Activated CD8-positive, alpha-beta memory T cell treated with anti-CD3 and anti-CD28 coated beads, Interleukin-2, amount 10 ng/mL, durations not matched to agents 7 days and 5 days (primary cell): ENCODE data around the gene SLX9. TPM values are rescaled to one million over a fixed set of nuclear protein-coding genes. Genes with fewer than 3 reads are reported as not detected.
"Not testable (repeated sequence)": the region's sequence is repeated elsewhere in the genome, so short reads cannot be mapped to it uniquely, and the experiment has no call there.

ENCODE experiments used
- ATAC-seq: fragments of 150-1000 bp; cut with Tn5 transposase; one replicate; pipeline ENCODE4 v1.10.0; 2021; ENCODE audit warnings: moderate library complexity
- CTCF ChIA-PET: fragments of 350-600 bp; sonication (Branson Sonifier 250); formaldehyde crosslinking; loops from one replicate; lab custom pipeline; 2021; ENCODE audit warnings: antibody characterized with exemption; lab: Charles Lee
- DNase-seq: peaks from one replicate; pipeline ENCODE4 v3.0.0-alpha.2; 2020
- H3K27ac Mint-ChIP-seq: one replicate; pipeline ENCODE4 v1.8.0; 2021; ENCODE audit warnings: mild to moderate bottlenecking, mixed read lengths
- H3K27me3 Mint-ChIP-seq: one replicate; pipeline ENCODE4 v1.8.0; 2021; ENCODE audit warnings: mixed read lengths
- H3K36me3 Mint-ChIP-seq: one replicate; pipeline ENCODE4 v1.8.0; 2021; ENCODE audit warnings: mild to moderate bottlenecking, mixed read lengths
- H3K4me1 Mint-ChIP-seq: one replicate; pipeline ENCODE4 v1.8.0; 2021; ENCODE audit warnings: mixed read lengths
- H3K4me3 Mint-ChIP-seq: one replicate; pipeline ENCODE4 v1.8.0; 2021; ENCODE audit warnings: mild to moderate bottlenecking, moderate library complexity, mixed read lengths
- H3K9me3 Mint-ChIP-seq: one replicate; pipeline ENCODE4 v1.8.0; 2022; ENCODE audit warnings: low read depth, mixed read lengths
- total RNA-seq, 2 experiments: library from RNA; stranded (reverse); gene quantifications; one replicate each; pipeline ENCODE4 v1.2.3, GENCODE V29; 2021

Gene SLX9
- total RNA-seq, 2 experiments from 2014 or later: 56.8 to 62.9 TPM

DNA sequence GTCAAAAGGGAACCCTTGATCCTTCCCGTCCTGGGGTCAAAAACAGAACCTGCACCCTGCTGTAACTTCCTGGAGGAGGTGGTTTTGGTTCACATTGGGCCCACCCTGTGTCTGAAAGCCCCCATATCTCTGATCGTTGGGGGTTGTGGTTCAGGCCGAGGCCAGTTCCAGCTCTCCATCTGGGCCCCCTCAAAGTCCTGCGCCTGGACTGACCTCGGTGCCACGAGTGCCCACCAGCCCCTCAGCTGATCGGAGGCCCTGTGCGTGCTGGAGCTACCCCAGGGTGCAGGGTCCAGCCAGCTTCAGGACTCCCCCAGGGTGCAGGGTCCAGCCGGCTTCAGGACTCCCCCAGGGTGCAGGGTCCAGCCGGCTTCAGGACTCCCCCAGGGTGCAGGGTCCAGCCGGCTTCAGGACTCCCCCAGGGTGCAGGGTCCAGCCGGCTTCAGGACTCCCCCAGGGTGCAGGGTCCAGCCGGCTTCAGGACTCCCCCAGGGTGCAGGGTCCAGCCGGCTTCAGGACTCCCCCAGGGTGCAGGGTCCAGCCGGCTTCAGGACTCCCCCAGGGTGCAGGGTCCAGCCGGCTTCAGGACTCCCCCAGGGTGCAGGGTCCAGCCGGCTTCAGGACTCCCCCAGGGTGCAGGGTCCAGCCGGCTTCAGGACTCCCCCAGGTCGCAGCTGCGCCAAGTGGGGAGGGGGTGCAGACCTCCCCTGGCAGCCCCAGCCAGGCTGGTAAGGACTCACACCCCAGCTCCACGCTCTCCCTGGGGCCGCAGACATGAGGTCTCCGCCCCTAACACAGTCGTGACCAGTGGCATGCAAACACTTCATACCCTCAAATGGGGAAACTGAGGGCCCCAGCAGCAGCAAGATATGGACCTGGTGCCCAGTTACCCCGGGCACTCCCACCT, 27.1 kb upstream of the SLX9 start:
- DNase-seq, H3K27me3 Mint-ChIP-seq, H3K9me3 Mint-ChIP-seq, ATAC-seq: not testable (repeated sequence)
- Mint-ChIP-seq H3K4me3 (peak overlapping the region; percentile 67), H3K36me3 (peaks cover 34% of the 10 kb centered on the region), H3K27ac (peak overlapping the region; percentile 88), H3K4me1 (peaks cover 66% of the 10 kb centered on the region)
- CTCF ChIA-PET: interaction anchor here (1.1 to 11.1 kb wide), 4 partner anchors 17 to 112 kb away, joined by 3 to 185 read pairs (median 38); partner anchors contain the start of gene UBE2G2

DNA sequence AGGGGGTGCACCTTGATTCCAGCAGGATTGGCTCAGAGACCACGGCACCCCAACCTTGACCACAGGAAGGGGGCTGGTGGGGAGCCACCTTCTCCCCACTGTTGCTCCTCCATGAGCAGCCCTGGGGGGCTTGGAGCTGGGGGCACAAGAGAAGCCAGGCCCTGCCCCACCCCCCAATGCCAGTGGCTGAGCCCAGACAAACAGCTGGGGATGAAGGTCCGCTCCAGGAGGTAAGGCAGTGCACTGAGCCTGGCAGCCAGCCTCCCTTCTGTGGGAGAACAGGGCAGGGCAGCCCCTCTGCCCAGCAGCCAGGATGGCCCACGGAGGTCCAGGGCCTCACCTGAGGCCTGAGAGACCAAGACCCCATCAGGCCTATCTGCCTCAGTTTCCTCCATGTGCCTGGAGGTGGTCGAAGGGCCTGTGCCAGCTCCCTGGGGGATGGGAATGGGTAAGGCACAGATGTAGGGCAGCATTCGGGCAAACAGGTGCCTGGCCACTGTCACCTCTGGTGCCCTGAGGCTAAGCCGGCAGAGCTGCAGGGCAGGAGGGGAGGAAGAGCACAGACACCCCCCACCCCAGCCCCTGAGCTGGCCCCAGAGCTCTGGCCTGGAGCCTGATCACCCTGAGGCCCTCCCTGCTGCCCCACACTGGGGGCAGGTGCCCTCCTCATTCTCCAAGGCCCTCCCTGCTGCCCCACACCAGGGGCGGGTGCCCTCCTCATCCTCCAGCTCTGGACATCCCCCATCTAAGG, 26.2 kb upstream of the SLX9 start:
- no peaks in the 10 kb centered on the region for H3K27me3 Mint-ChIP-seq
- H3K27ac Mint-ChIP-seq: peak overlapping the region; percentile 88
- no peak for DNase-seq
- H3K4me3 Mint-ChIP-seq: peak overlapping the region; percentile 67
- CTCF ChIA-PET: interaction anchor here (1.3 to 11.1 kb wide), 5 partner anchors 16 to 113 kb away, joined by 3 to 185 read pairs (median 5); partner anchors contain the start of genes SLX9 and UBE2G2
- peak; percentile 26 for ATAC-seq
- no peaks in the 10 kb centered on the region for H3K9me3 Mint-ChIP-seq
- H3K36me3 Mint-ChIP-seq: peaks cover 36% of the 10 kb centered on the region
- peaks cover 73% of the 10 kb centered on the region for H3K4me1 Mint-ChIP-seq

DNA sequence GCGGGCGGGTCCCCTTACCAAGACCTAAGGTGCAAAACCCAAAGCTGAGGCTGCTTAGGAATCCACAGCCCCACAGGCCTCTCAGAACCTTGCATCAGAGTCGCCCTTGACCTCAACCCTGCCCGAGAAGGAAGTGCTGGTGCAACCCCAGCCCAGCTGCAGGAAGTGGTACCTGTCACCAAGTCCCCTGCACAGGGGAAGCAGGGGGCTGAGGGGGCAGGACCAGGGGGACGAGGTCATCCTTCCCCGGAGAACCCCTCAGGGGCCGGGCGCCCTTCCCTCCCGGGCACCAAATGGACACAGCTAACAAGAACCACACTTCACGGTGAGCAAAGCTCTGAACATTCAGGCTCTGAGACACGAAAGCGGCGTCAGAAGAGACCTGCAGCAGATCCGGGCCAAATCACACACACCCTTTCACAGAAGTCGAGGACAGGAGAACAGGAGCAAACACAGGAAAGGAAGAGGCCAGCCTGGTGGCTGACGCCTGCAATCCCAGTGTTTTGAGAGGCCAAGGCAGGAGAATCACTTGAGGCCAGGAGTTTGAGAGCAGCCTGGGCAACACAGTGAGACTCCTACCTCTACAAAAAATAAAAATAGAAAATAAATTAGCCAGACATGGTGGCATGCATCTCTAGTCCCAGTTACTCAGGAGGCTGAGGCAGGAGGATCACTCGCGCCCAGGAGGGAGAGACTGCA, 25.5 kb upstream of the SLX9 start:
- peak overlapping the region; percentile 67 for H3K4me3 Mint-ChIP-seq
- peak overlapping the region; percentile 88 for H3K27ac Mint-ChIP-seq
- peaks cover 34% of the 10 kb centered on the region for H3K36me3 Mint-ChIP-seq
- peak; percentile 71 for ATAC-seq
- CTCF ChIA-PET: interaction anchor here (1.3 to 11.1 kb wide), 6 partner anchors 16 to 121 kb away, joined by 3 to 185 read pairs (median 5); partner anchors contain the start of genes SLX9 and UBE2G2
- H3K4me1 Mint-ChIP-seq: peaks cover 75% of the 10 kb centered on the region
- H3K9me3 Mint-ChIP-seq: no peaks in the 10 kb centered on the region
- H3K27me3 Mint-ChIP-seq: no peaks in the 10 kb centered on the region
- DNase-seq: peak; percentile 93

DNA sequence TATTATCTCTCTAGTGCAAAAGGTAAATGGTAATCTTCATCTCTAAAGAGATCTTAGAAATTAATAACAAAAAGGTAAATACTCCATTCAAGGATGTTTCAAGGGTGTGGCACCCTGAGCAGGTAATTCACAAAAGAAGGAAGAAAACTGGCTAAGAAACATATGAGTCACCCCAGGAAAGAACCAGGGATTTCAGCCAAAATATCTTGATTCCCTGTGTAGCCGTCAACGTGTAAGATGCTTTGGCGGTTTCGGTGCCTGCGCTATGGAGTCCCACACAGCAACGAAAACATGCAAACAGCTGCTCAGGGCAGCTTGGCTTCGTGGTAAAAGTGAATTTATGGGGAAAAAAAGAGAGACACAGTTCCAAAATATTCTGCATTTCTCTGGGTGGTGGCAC, 22.9 kb upstream of the SLX9 start:
- CTCF ChIA-PET: interaction anchor here (0.8 to 11.1 kb wide), 4 partner anchors 10 to 23 kb away, joined by 3 to 185 read pairs (median 6); partner anchors contain the start of gene SLX9
- DNase-seq: no peak
- H3K4me1 Mint-ChIP-seq: peaks cover 73% of the 10 kb centered on the region
- H3K27ac Mint-ChIP-seq: peak overlapping the region; percentile 30
- peak overlapping the region; percentile 48 for H3K4me3 Mint-ChIP-seq
- H3K9me3 Mint-ChIP-seq: no peaks in the 10 kb centered on the region
- ATAC-seq: no peak
- H3K36me3 Mint-ChIP-seq: peaks cover 37% of the 10 kb centered on the region
- H3K27me3 Mint-ChIP-seq: no peaks in the 10 kb centered on the region

DNA sequence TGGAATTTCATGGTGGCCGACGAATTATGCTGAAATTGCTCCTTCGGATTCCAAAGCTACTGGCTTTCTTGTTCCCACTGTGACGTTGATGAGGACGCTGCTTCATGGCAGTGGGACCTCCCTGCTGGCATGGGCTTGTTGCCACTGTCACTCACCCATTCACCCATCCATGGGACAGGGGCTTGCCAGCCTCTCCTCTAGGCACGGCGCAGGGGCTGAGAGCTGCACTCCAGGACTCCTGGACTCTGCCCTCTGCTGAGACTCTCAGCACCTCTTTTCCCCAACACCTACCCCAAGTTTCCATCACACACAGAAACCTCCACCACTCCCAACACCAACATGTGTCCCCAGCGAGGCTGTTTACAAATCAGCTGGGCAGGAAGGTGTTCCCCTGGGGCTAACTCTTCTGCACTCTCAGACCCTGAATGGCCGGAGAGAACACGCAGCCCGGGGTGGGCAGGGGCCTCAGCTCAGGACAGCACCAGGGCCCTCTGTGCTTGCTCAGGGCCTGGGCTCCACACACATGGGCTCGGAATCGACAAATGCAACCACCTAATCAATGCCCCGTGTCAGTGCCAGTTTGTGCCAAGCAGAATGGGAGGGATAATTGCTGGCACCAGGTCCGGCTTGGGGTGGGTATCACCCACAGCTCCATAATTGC, 22.3 kb upstream of the SLX9 start:
- DNase-seq: no peak
- peaks cover 37% of the 10 kb centered on the region for H3K36me3 Mint-ChIP-seq
- H3K4me1 Mint-ChIP-seq: peaks cover 68% of the 10 kb centered on the region
- no peaks in the 10 kb centered on the region for H3K27me3 Mint-ChIP-seq
- H3K9me3 Mint-ChIP-seq: no peaks in the 10 kb centered on the region
- H3K27ac Mint-ChIP-seq: peak overlapping the region; percentile 20
- CTCF ChIA-PET: interaction anchor here (1.4 to 11.1 kb wide), 3 partner anchors 12 to 24 kb away, joined by 3 to 185 read pairs (median 8); partner anchors contain the start of gene SLX9
- no peak for ATAC-seq
- H3K4me3 Mint-ChIP-seq: peak overlapping the region; percentile 48

DNA sequence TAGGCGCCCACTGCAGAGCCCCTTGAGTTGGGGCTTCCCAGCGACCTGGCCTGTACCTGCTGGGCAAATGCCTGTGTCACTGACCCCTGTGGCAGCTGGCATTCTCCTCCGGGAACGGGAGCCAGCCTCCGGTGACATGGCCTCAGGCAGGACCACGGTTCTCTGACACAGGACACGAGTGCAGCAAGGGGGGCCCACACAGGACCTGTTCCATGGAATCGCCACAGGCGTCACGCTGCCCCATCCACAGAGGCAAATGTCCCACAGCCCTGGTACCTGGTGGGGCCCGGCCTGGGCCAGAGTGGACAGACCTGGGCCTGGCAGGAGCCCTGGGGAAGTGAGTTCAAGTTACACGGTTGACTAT, 21.7 kb upstream of the SLX9 start:
- peaks cover 69% of the 10 kb centered on the region for H3K4me1 Mint-ChIP-seq
- no peaks in the 10 kb centered on the region for H3K27me3 Mint-ChIP-seq
- ATAC-seq: no peak
- peaks cover 40% of the 10 kb centered on the region for H3K36me3 Mint-ChIP-seq
- H3K27ac Mint-ChIP-seq: peak overlapping the region; percentile 13
- CTCF ChIA-PET: interaction anchor here (1.4 to 11.1 kb wide), 4 partner anchors 12 to 31 kb away, joined by 3 to 185 read pairs (median 6); partner anchors contain the start of gene SLX9
- no peak for DNase-seq
- H3K4me3 Mint-ChIP-seq: peak overlapping the region; percentile 91
- H3K9me3 Mint-ChIP-seq: no peaks in the 10 kb centered on the region

DNA sequence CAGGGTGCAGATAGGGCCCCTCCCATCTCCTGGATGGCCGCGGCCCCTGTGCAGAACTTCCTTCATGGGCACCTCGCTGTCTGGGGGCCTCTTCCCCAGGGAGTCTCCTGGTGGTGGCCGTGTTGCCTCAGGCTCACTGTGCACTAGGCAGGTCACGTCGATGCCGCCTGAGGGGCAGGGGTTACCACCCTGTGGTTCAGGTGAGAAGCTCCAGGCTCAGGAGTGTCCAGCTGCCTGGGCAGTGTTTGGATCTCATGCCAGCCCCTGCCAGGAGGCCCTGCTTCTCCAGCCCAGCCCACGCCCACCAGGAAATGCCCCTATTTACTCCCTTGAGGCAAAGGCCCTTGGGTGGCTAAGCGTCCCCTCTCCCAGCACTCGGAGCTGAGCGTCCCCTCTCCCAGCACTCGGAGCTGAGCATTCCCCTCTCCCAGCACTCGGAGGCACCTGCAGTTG, 21.2 kb upstream of the SLX9 start:
- Mint-ChIP-seq H3K27ac (peak overlapping the region; percentile 49), H3K36me3 (peaks cover 40% of the 10 kb centered on the region), H3K9me3 (no peaks in the 10 kb centered on the region), H3K27me3 (no peaks in the 10 kb centered on the region), H3K4me1 (peaks cover 64% of the 10 kb centered on the region), H3K4me3 (peak overlapping the region; percentile 91)
- CTCF ChIA-PET: interaction anchor here (0.7 to 11.1 kb wide), 5 partner anchors 11 to 220 kb away, joined by 3 to 185 read pairs (median 3); no protein-coding TSS in a partner anchor
- no peak for ATAC-seq
- no peak for DNase-seq

DNA sequence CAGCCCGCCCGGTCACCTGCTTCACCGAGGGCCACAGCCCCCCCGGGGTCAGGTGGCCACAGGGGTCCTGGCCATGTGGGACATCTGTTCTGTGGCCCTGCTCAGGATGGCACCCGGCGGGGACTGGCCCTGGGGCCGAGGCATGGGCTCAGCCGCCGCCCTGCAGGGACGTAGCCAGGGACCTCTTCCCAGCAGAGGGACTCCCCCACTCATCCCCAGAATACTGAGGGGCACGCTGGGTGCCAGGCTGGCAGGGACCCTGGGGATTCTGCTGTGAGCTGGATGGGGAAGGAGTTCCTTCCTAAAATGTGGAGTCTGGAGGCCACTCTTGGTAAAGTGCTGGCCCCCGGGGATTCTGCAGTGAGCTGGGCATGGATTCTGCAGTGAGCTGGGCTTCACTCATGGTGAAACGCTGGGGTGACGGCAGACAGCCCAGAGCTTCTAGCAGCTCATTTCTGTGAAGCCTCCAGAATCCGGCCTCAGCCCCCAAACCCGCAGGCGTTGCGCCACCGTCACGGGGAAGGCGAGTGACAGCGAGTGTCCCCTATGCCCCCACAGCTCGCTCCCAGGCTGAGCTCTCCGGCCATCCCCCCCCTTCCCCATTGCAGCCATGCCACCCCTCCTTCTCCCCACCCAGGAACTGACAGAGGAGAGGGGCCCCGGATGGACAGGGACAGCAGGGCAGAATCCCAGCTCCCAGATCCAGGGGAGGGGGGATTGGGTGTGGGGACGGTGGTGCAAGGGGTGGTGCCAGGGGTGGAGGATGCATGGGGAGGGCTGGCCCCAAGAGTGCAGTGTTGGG, 20.5 kb upstream of the SLX9 start:
- DNase-seq: peak; percentile 62
- Mint-ChIP-seq H3K27ac (peak overlapping the region; percentile 84), H3K4me1 (peaks cover 64% of the 10 kb centered on the region), H3K27me3 (no peaks in the 10 kb centered on the region), H3K4me3 (peak overlapping the region; percentile 91), H3K36me3 (peaks cover 41% of the 10 kb centered on the region), H3K9me3 (no peaks in the 10 kb centered on the region)
- peak; percentile 18 for ATAC-seq
- CTCF ChIA-PET: interaction anchor here (0.7 to 11.1 kb wide), 5 partner anchors 11 to 219 kb away, joined by 3 to 185 read pairs (median 3); no protein-coding TSS in a partner anchor

DNA sequence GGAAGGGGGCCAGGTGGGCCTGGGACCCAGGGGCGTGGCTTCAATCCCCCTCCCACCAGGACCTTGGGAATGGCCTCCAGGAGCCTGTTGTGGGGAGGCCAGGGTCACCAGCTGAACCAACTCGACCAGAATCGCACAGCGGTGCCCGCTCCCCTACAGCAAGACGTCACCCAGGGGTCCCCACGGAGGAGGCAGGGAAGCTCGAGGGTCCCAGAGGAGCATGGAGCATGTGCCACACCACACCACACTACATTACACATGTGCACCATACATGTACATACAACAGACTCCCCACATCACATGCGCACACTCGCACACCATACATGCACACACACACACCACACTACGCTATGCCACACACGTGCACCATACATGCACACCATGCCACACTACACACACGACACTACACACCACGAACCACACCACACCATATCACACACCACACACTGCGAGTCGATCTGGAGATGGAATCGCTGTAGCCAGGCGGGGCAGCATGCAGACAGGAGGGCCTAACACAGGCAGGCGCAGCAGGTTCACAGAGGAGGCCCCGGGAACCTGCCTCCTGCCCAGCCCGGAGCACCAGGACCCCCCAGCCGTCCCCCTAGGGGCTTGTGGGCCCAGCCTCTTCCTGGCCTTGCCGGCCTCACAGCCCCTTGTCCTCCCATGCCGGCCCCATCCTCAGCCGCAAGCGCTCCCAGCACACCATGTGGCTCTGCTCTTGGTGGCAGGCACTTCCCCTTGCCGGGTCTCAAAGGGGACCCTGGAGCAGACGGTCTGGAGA, 19.7 kb upstream of the SLX9 start:
- CTCF ChIA-PET: interaction anchor here (1.0 to 11.1 kb wide), 5 partner anchors 10 to 208 kb away, joined by 3 to 185 read pairs (median 5); no protein-coding TSS in a partner anchor
- H3K27me3 Mint-ChIP-seq: no peaks in the 10 kb centered on the region
- H3K4me1 Mint-ChIP-seq: peaks cover 65% of the 10 kb centered on the region
- ATAC-seq: peak; percentile 41
- peak; percentile 58 for DNase-seq
- peak overlapping the region; percentile 91 for H3K4me3 Mint-ChIP-seq
- peak overlapping the region; percentile 85 for H3K27ac Mint-ChIP-seq
- peaks cover 39% of the 10 kb centered on the region for H3K36me3 Mint-ChIP-seq
- H3K9me3 Mint-ChIP-seq: no peaks in the 10 kb centered on the region

DNA sequence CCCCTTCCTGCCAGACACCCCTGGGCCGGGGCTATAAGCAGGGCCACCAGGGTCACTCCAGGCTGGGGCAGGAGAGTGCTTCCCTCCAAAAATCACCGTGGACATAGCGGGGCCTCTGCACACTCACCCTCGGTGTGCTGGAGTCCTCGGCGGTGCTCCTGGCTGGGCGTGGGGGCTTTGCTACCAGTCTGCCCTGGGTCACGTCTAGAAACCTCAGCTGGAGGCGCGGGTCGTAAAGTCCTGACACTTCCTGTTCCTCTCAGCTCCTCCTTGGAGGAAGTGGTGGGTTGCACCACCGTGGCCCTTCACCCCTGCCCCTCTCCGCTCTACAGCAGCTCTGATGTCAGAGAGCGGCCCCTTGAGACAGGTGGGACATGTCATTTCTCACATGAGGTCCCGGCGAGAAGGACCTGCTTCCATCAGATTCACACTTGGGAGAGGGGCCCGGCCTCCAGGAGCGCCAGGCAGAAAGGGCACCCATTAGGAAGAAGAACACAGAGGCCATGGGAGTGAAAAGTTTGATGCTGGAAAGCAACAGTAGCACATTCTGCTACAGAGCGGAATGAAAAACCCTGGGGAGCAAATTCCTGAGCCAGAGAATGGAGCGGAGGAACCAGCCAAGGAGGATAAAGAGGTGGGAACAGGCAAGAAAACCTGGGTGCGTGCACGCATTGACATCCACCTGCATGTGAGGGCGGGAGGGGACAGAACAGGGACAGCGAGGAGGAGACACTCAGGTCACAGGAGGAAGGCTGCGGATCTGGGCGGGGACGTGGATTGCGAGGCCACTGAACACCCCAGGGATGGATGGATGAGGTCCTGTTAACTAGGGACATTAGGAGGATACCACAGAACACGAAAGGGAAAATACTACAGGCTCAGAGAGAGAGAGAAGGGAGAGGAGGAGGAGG, 18.9 kb upstream of the SLX9 start, which contains the start of gene ITGB2:
Gene ITGB2 (minus strand): TSS at position 206 of the 911 bp plus-strand sequence. CDS start 10,117 bp downstream, outside the sequence.
- Mint-ChIP-seq H3K36me3 (peaks cover 35% of the 10 kb centered on the region), H3K4me1 (peaks cover 64% of the 10 kb centered on the region)
- peak; percentile 77 for ATAC-seq

More for the DNA sequence above, 18.9 kb upstream of the SLX9 start, which contains the start of gene ITGB2:
- Mint-ChIP-seq H3K27me3 (no peaks in the 10 kb centered on the region), H3K27ac (peak within 1 kb of the TSS; percentile 85), H3K9me3 (no peaks in the 10 kb centered on the region), H3K4me3 (peak within 1 kb of the TSS; percentile 91)
- peak; percentile 88 for DNase-seq
- CTCF ChIA-PET: interaction anchor here (1.0 to 11.1 kb wide), 3 partner anchors 9 to 207 kb away, joined by 3 to 185 read pairs (median 11); no protein-coding TSS in a partner anchor
